Colonic mucosa (tissue), 4 donors: Measurements from ENCODE around the gene SMARCD3. TPM values are rescaled to one million over a fixed set of nuclear protein-coding genes. Genes with fewer than 3 reads are reported as not detected.
A peak's percentile ranks its signal among the peaks of the same experiment; 100 is the strongest.

Experiments used
- DNase-seq: peaks from one replicate; pipeline ENCODE4 v3.0.0-alpha.2; 2020
- H3K27ac ChIP-seq: fragments of 200-600 bp; one replicate; pipeline ENCODE4 v1.8.0; 2021
- H3K27me3 ChIP-seq: fragments of 200-600 bp; one replicate; pipeline ENCODE4 v1.8.0; 2021
- H3K36me3 ChIP-seq: fragments of 200-600 bp; one replicate; pipeline ENCODE4 v1.8.0; 2021
- H3K4me1 ChIP-seq: fragments of 200-600 bp; one replicate; pipeline ENCODE4 v1.8.0; 2021; ENCODE audit warnings: mild to moderate bottlenecking
- H3K4me3 ChIP-seq: fragments of 200-600 bp; one replicate; pipeline ENCODE4 v1.8.0; 2021
- H3K9ac ChIP-seq, 2 donors: one replicate each; pipeline ENCODE4 v1.7.0; 2013; ENCODE audit warnings: control low read depth in 2 of 2, low read depth in 2 of 2, low read length in 2 of 2
- H3K9me3 ChIP-seq: fragments of 200-600 bp; one replicate; pipeline ENCODE4 v1.8.0; 2021
- CTCF ChIP-seq: fragments of 200-600 bp; IDR thresholded peaks from one replicate; pipeline ENCODE4 v1.8.0; 2022; ENCODE audit warnings: antibody characterized with exemption, mild to moderate bottlenecking
- intact Hi-C: fragments of 100-400 bp; cut with DNase I; formaldehyde crosslinking; loops from one replicate; pipeline ENCODE4 v1.14.1; 2022
- total RNA-seq, 2 donors: library from RNA; stranded (reverse); fragmentation: NEBNext Ultra II Directional in 1 of 2; extraction: Animal tissue kit (Norgen Biotek cat#: 25700) in 1 of 2; gene quantifications; one replicate each; pipeline ENCODE4 v1.2.1, GENCODE V29; 2021
- donor health status: healthy.
- donor health status: DM: no; HTN: no; CAD: no.
- donor health status: DM: no; HTN: no; CAD: no.

The SMARCD3 gene
- total RNA-seq, 2 donors from 2014 or later: 4.3 to 6.7 TPM

GRCh38 chr7:151272405-151272804, 23.9 kb upstream of the SMARCD3 start:
- no peaks in the 10 kb centered on the region for H3K4me1 ChIP-seq
- intact Hi-C loops: no loop called here

GRCh38 chr7:151271699-151272355, 23.3 kb upstream of the SMARCD3 start:
- intact Hi-C loops: no loop called here
- no peak overlapping the region for H3K27ac ChIP-seq
- TF ChIP-seq CTCF: no peak
- no peak overlapping the region for H3K9ac ChIP-seq
- no peaks in the 10 kb centered on the region for H3K9me3 ChIP-seq
- no peak overlapping the region for H3K4me3 ChIP-seq
- no peaks in the 10 kb centered on the region for H3K36me3 ChIP-seq
- DNase-seq: peak; percentile 48
- H3K4me1 ChIP-seq: no peaks in the 10 kb centered on the region
- H3K27me3 ChIP-seq: no peaks in the 10 kb centered on the region

More at GRCh38 chr7:151272405-151272804, 23.9 kb upstream of the SMARCD3 start:
- H3K27ac ChIP-seq: no peak overlapping the region
- H3K36me3 ChIP-seq: no peaks in the 10 kb centered on the region
- DNase-seq: no peak
- H3K27me3 ChIP-seq: peaks cover 3% of the 10 kb centered on the region
- no peaks in the 10 kb centered on the region for H3K9me3 ChIP-seq
- TF ChIP-seq CTCF: no peak
- H3K9ac ChIP-seq: no peak overlapping the region
- H3K4me3 ChIP-seq: no peak overlapping the region

GRCh38 chr7:151269511-151269910, 21.0 kb upstream of the SMARCD3 start:
- Histone ChIP-seq H3K27me3 (no peaks in the 10 kb centered on the region), H3K4me3 (no peak overlapping the region), H3K27ac (no peak overlapping the region), H3K9me3 (no peaks in the 10 kb centered on the region), H3K9ac (no peak overlapping the region), H3K36me3 (no peaks in the 10 kb centered on the region), H3K4me1 (no peaks in the 10 kb centered on the region)
- no peak for TF ChIP-seq CTCF
- no peak for DNase-seq
- intact Hi-C loops: no loop called here

GRCh38 chr7:151265351-151265931, 16.9 kb upstream of the SMARCD3 start:
- intact Hi-C loops: no loop called here
- Histone ChIP-seq H3K9me3 (no peaks in the 10 kb centered on the region), H3K4me1 (no peaks in the 10 kb centered on the region), H3K27me3 (no peaks in the 10 kb centered on the region), H3K4me3 (no peak overlapping the region), H3K9ac (no peak overlapping the region), H3K27ac (no peak overlapping the region), H3K36me3 (no peaks in the 10 kb centered on the region)
- DNase-seq: no peak
- TF ChIP-seq CTCF: no peak

- H3K36me3 ChIP-seq: no peaks in the 10 kb centered on the region
- no peaks in the 10 kb centered on the region for H3K4me1 ChIP-seq
- intact Hi-C loops: no loop called here
- no peak overlapping the region for H3K27ac ChIP-seq
- TF ChIP-seq CTCF: no peak
- H3K9me3 ChIP-seq: no peaks in the 10 kb centered on the region
- peaks cover 3% of the 10 kb centered on the region for H3K27me3 ChIP-seq
- no peak overlapping the region for H3K4me3 ChIP-seq
- no peak overlapping the region for H3K9ac ChIP-seq
- DNase-seq: no peak
Observed at GRCh38 chr7:151264615-151265014, 16.1 kb upstream of the SMARCD3 start.
